Measurements from ENCODE around the gene MYOZ2.

Gene MYOZ2

GRCh38 chr4:119179011-119179410 lies 43.4 kb downstream of the MYOZ2 start:
- no peak for ATAC-seq
- TF ChIP-seq ZFP3 (CRISPR knock-in tag; IDR thresholded peaks at IDR 0.05) (no peak), ISL1 (CRISPR knock-in tag; IDR thresholded peaks at IDR 0.05) (no peak), GLIS3 (CRISPR knock-in tag; IDR thresholded peaks at IDR 0.05) (no peak), TOX (CRISPR knock-in tag; IDR thresholded peaks at IDR 0.05; ENCODE audit: borderline replicate concordance) (no peak), TSHZ2 (CRISPR knock-in tag; IDR thresholded peaks at IDR 0.05) (no peak), CREB5 (CRISPR knock-in tag; IDR thresholded peaks at IDR 0.05; ENCODE audit: low read depth) (no peak)

GRCh38 chr4:119184128-119184527 lies 48.5 kb downstream of the MYOZ2 start:
- no peak for ATAC-seq
- TF ChIP-seq PATZ1 (CRISPR knock-in tag; IDR thresholded peaks at IDR 0.05; ENCODE audit: borderline replicate concordance), result no peak
- no peak for TF ChIP-seq POU6F1 (CRISPR knock-in tag; IDR thresholded peaks at IDR 0.05; ENCODE audit: borderline replicate concordance, low read depth)
- no peak for TF ChIP-seq TCF4 (CRISPR knock-in tag; IDR thresholded peaks at IDR 0.05; ENCODE audit: borderline replicate concordance)
- TF ChIP-seq ZNF8 (CRISPR knock-in tag; IDR thresholded peaks at IDR 0.05), result no peak
- no peak for TF ChIP-seq ZNF70 (CRISPR knock-in tag; IDR thresholded peaks at IDR 0.05)
- no peak for TF ChIP-seq CSDC2 (CRISPR knock-in tag; IDR thresholded peaks at IDR 0.05)
- no peak for TF ChIP-seq ISL1 (CRISPR knock-in tag; IDR thresholded peaks at IDR 0.05)
- no peak for TF ChIP-seq ARNTL (CRISPR knock-in tag; IDR thresholded peaks at IDR 0.05; ENCODE audit: borderline replicate concordance, low read depth)
- TF ChIP-seq ZC3H10 (CRISPR knock-in tag; IDR thresholded peaks at IDR 0.05), result no peak
- no peak for TF ChIP-seq ZFP3 (CRISPR knock-in tag; IDR thresholded peaks at IDR 0.05)
- TF ChIP-seq SNAI2 (CRISPR knock-in tag; IDR thresholded peaks at IDR 0.05), result no peak

- ATAC-seq, result no peak
- TF ChIP-seq TSHZ2 (CRISPR knock-in tag; IDR thresholded peaks at IDR 0.05), result no peak
- no peak for TF ChIP-seq CSRNP3 (CRISPR knock-in tag; IDR thresholded peaks at IDR 0.05)
- TF ChIP-seq POU6F1 (CRISPR knock-in tag; IDR thresholded peaks at IDR 0.05; ENCODE audit: borderline replicate concordance, low read depth), result no peak
- no peak for TF ChIP-seq CREB5 (CRISPR knock-in tag; IDR thresholded peaks at IDR 0.05; ENCODE audit: low read depth)
- no peak for TF ChIP-seq ESRRG (CRISPR knock-in tag; IDR thresholded peaks at IDR 0.05)
- TF ChIP-seq PATZ1 (CRISPR knock-in tag; IDR thresholded peaks at IDR 0.05; ENCODE audit: borderline replicate concordance), result no peak
- TF ChIP-seq BACH2 (CRISPR knock-in tag; IDR thresholded peaks at IDR 0.05; ENCODE audit: borderline replicate concordance), result no peak
Observed at GRCh38 chr4:119189638-119190037, 54.0 kb downstream of the MYOZ2 start.

All from SK-N-SH treated with all-trans-retinoic acid at 6 μM for 48 hours (cell line).